GM12878 (cell line): ENCODE results near the gene SNU13. TPM values are rescaled to one million over a fixed set of nuclear protein-coding genes. Genes with fewer than 3 reads are reported as not detected.

Source experiments
- ATF2 ChIP-seq: IDR thresholded peaks from 2 replicates; pipeline ENCODE4 v1.6.1; 2012; ENCODE audit warnings: low read length, inconsistent platforms
- CUX1 ChIP-seq: IDR thresholded peaks from 2 replicates; pipeline ENCODE4 v1.6.1; 2012; ENCODE audit warnings: improper control_type of control experiment, low read depth, low read length; ENCODE audit not compliant: insufficient replicate concordance
- MAX ChIP-seq: IDR thresholded peaks from 2 replicates; pipeline ENCODE4 v1.6.1; 2012; ENCODE audit warnings: low read depth, low read length, improper control_type of control experiment
- NR2F1 ChIP-seq: fragments of 450-650 bp; conservative IDR thresholded peaks from 2 replicates; pipeline ENCODE4 v1.6.1; 2017; ENCODE audit warnings: mild to moderate bottlenecking
- POLR2A ChIP-seq: IDR thresholded peaks from 2 replicates; pipeline ENCODE4 v1.6.1; 2011; ENCODE audit warnings: low read depth, mild to moderate bottlenecking, low read length
- SRF ChIP-seq, 2 experiments: IDR thresholded peaks; 2 replicates each; pipeline ENCODE4 v1.6.1; 2011; ENCODE audit warnings: low read depth in 2 of 2, low read length in 2 of 2, mild to moderate bottlenecking in 1 of 2, moderate library complexity in 1 of 2
- TCF7 ChIP-seq: IDR thresholded peaks from 2 replicates; pipeline ENCODE4 v1.6.1; 2014; ENCODE audit warnings: antibody characterized with exemption, borderline replicate concordance
- WRNIP1 ChIP-seq: IDR thresholded peaks from 2 replicates; pipeline ENCODE4 v1.6.1; 2011; ENCODE audit warnings: low read depth, low read length, improper control_type of control experiment, borderline replicate concordance
- YBX1 ChIP-seq: fragments of 450-650 bp; IDR thresholded peaks from 2 replicates; pipeline ENCODE4 v1.6.1; 2016; ENCODE audit warnings: antibody characterized with exemption
- ZNF274 ChIP-seq: IDR thresholded peaks from one replicate; pipeline ENCODE4 v1.8.0; 2011; ENCODE audit not compliant: insufficient read length, insufficient read depth
- ZNF384 ChIP-seq: IDR thresholded peaks from 2 replicates; pipeline ENCODE4 v1.6.1; 2012; ENCODE audit warnings: low read depth, mild to moderate bottlenecking, low read length, improper control_type of control experiment, borderline replicate concordance
- polyA plus RNA-seq, 11 experiments: library from polyadenylated mRNA; depleted of rRNA in 4 of 11; unstranded in 6 of 11; stranded (reverse) in 5 of 11; fragments of >200 nt; fragmentation: Nextera tagmentation in 4 of 11; fragmentation: Illumina TruSeq in 1 of 11; extraction: Ambion mirVana in 4 of 11; extraction: Trizol in 1 of 11; gene quantifications; 1 replicate in 1 of 11; 2 replicates in 10 of 11; pipeline versions ENCODE4 v1.2.1 to v1.2.3, GENCODE V29; 2011 to 2016; ENCODE audit warnings: inconsistent platforms in 2 of 11, missing spikeins in 2 of 11, low read depth in 1 of 11
- total RNA-seq, 4 experiments: library from RNA; depleted of rRNA in 3 of 4; stranded (reverse); fragments of >200 nt in 3 of 4; fragmentation: Illumina TruSeq in 1 of 4; extraction: Trizol in 1 of 4; gene quantifications; 2 replicates each; pipeline versions ENCODE4 v1.2.1 to v1.2.3, GENCODE V29; 2013 to 2021
- TF ChIP-seq, protein P1 (sequence below): IDR thresholded peaks from 2 replicates; pipeline ENCODE4 v1.6.1; 2011; ENCODE audit warnings: borderline replicate concordance, low read depth, mild to moderate bottlenecking, moderate library complexity, low read length; ENCODE audit not compliant: insufficient read depth, poor library complexity, severe bottlenecking
- TF ChIP-seq, protein P2 (sequence below): IDR thresholded peaks from 2 replicates; pipeline ENCODE4 v1.6.1; 2011; ENCODE audit warnings: borderline replicate concordance, low read depth, mild to moderate bottlenecking, moderate library complexity, mixed read lengths, low read length; ENCODE audit not compliant: insufficient read depth; ENCODE audit errors: extremely low read length

The SNU13 gene
- total and polyA plus RNA-seq, 10 of the 15 experiments (the other 5 are each of a cell fraction or from before 2014, with no cell fraction given), result 157 to 870 (median 256) TPM

DNA sequence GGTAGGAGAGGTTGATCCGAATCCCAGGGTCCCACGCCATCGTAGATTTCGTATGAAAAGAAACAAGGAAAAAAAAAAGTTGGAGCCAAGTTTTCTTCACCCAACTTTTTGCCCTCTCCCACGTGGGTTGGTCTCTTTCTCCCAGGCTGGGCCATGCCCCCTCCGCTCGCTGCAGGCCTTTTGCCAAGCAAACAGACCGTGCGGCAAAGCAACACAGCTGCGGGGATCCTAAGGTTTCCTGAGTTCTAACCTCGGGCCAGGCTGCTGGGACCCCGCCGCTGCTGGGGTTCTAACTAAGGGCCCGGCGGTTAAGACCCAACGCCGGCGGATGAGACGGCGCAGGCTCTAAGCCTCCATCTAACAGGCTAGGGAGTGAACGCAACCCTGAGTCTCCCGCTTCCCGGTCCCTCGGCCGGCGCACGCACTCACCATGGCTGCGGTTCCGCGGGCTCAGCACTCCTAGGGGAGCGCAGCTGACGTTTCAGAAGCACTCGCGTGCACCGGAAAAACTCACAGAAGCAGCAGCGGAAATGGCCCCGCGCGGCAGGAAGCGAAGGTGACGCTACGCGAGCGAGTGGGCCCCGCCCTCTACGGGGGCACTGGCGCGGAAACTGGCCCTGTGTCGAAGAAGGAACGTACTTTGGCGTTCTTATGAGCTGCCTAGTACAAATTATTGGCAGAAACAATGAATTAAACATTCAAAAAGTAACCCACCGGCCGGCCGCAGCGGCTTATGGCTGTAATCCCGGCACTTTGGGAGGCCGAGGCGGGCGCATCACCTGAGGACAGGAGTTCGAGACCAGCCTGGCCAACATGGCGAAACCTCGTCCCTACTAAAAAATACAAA lies at the start of gene SNU13 (continued):
- TF ChIP-seq MAX (peak; percentile 71), YBX1 (no peak), SRF (IDR thresholded peaks at IDR 0.05; ENCODE audit: low read depth in 2 of 2, low read length in 2 of 2) (0 out of 4 replicates have a peak, but pooled peaks of 1 of the 2 experiments have one; percentile 3), WRNIP1 (no peak), NR2F1 (no peak), CUX1 (no peak), ZNF274 (no peak), ATF2 (no peak; the same call in 1 of the 2 replicates), TCF7 (no peak; the same call in 1 of the 2 replicates), POLR2A (peak; percentile 90), ZNF384 (no peak)
- TF ChIP-seq, protein P1, sequence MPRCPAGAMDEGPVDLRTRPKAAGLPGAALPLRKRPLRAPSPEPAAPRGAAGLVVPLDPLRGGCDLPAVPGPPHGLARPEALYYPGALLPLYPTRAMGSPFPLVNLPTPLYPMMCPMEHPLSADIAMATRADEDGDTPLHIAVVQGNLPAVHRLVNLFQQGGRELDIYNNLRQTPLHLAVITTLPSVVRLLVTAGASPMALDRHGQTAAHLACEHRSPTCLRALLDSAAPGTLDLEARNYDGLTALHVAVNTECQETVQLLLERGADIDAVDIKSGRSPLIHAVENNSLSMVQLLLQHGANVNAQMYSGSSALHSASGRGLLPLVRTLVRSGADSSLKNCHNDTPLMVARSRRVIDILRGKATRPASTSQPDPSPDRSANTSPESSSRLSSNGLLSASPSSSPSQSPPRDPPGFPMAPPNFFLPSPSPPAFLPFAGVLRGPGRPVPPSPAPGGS, result no peak
- TF ChIP-seq, protein P2, sequence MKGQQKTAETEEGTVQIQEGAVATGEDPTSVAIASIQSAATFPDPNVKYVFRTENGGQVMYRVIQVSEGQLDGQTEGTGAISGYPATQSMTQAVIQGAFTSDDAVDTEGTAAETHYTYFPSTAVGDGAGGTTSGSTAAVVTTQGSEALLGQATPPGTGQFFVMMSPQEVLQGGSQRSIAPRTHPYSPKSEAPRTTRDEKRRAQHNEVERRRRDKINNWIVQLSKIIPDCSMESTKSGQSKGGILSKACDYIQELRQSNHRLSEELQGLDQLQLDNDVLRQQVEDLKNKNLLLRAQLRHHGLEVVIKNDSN, result no peak
